HG03575 (cell line): ENCODE data around the gene CHAMP1.

Experiments
- ATAC-seq: cut with Tn5 transposase; IDR thresholded peaks from one replicate; pipeline ENCODE4 v1.9.1; 2021; ENCODE audit not compliant: unreplicated experiment, insufficient number of reproducible peaks, low FRiP score; ENCODE audit errors: extremely low read depth

Gene CHAMP1

GRCh38 chr13:114296902-114297301 lies 17.4 kb upstream of the CHAMP1 start:
- ATAC-seq: no peak

GRCh38 chr13:114298866-114299265 lies 15.4 kb upstream of the CHAMP1 start:
- ATAC-seq: no peak

GRCh38 chr13:114299604-114300305 lies 14.5 kb upstream of the CHAMP1 start:
- ATAC-seq: no peak

- no peak for ATAC-seq
Observed at GRCh38 chr13:114303700-114304327, 10.5 kb upstream of the CHAMP1 start.

GRCh38 chr13:114304346-114305034 lies 9.8 kb upstream of the CHAMP1 start:
- no peak for ATAC-seq

GRCh38 chr13:114309086-114309485 lies 5.2 kb upstream of the CHAMP1 start:
- ATAC-seq: no peak

GRCh38 chr13:114309806-114310410 lies 4.4 kb upstream of the CHAMP1 start:
- no peak for ATAC-seq

- ATAC-seq: no peak
Observed at GRCh38 chr13:114310956-114311355, 3.3 kb upstream of the CHAMP1 start.

GRCh38 chr13:114311387-114311786 lies 2.9 kb upstream of the CHAMP1 start:
- ATAC-seq: no peak

GRCh38 chr13:114311908-114312307 lies 2.4 kb upstream of the CHAMP1 start:
- no peak for ATAC-seq

GRCh38 chr13:114313061-114313860 lies 1.0 kb upstream of the CHAMP1 start:
- ATAC-seq: no peak

GRCh38 chr13:114315074-114315785 lies 927 bp downstream of the CHAMP1 start:
- no peak for ATAC-seq

- no peak for ATAC-seq
Observed at GRCh38 chr13:114318624-114319023, 4.3 kb downstream of the CHAMP1 start.

GRCh38 chr13:114319441-114319913 lies 5.2 kb downstream of the CHAMP1 start:
- ATAC-seq: no peak

GRCh38 chr13:114320065-114320464 lies 5.8 kb downstream of the CHAMP1 start:
- ATAC-seq: no peak

- ATAC-seq: no peak
Observed at GRCh38 chr13:114321256-114321655, 7.0 kb downstream of the CHAMP1 start.

- ATAC-seq: no peak
Observed at GRCh38 chr13:114323349-114323748, 9.0 kb downstream of the CHAMP1 start.

- no peak for ATAC-seq
Observed at GRCh38 chr13:114324334-114324733, 10.0 kb downstream of the CHAMP1 start.
